Dermis lymphatic vessel endothelial cell (primary cell): ENCODE measurements around the gene PPIP5K1. TPM values are rescaled to one million over a fixed set of nuclear protein-coding genes. Genes with fewer than 3 reads are reported as not detected.

Experiments used
- total RNA-seq: library from RNA; depleted of rRNA; stranded (reverse); fragments of >200 nt; gene quantifications from 2 replicates; pipeline ENCODE4 v1.2.1, GENCODE V29; 2014

Gene PPIP5K1
- 7.4 and 12.8 TPM in 2 replicates for total RNA-seq

DNA sequence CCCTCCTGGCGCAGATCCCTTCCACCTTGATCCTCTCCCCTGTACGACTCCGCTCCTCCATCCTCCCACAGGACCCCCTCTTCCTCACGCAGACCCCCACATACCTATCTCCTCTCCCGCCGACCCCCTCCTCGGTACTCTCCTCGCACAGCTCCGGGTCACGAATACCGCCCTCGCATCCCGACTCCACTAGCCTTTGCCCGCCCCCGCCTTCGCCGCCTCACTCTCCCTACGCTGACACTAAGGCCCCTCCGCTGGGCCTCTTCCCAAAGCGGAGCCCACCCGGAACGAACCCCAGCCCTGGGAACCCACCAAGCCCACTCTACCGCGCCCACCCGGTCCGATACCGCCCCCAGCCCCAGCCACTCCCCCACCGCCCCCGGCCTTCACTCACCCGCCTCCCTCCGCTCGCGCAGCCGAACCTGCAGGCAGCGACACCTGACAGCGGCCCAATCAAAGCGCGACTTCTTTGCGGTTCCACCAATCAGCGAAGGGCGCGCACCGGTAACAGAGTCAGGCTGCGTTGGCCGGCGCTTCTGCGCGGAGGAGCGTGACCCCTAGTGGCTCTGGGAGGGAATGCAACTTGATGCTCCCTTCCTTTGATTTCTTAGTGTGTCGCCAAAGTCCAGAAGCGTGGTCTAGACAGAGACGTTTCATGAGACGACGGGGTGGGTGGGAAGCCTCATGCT lies at the start of gene PPIP5K1:
TSS of gene PPIP5K1 (minus strand) at position 431 of the 689 bp plus-strand sequence. CDS start 5,704 bp downstream, outside the sequence.

DNA sequence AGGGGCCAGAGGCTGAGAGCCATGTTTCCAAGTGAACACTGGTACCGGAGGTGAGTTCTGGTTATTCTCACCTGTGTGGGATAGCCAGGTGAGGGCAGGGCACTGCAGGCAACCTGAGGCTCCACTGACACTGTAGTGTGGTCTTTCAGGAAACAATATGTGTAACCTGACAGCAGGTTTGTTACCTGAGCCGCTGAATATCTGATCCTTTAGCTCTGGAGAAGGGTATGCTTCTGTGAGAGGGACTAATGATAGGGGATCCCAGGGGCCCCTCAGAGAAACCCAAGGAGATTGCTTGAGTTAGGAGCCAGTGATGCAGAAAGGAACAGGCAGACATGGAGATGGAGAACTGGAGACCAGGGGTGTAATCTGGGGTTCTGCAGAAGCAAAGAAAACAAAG lies 28.7 kb upstream of the PPIP5K1 start, which contains the start of gene STRC:
TSS of gene STRC (minus strand) at position 101 of the 400 bp plus-strand sequence. CDS start at position 23, 78 bp downstream.

GRCh38 chr15:43593328-43594190 lies 3.6 kb upstream of the PPIP5K1 start, which contains the start of gene CKMT1B:
TSS of gene CKMT1B (plus strand) at chr15:43594027. CDS start at chr15:43594219, 192 bp downstream.

GRCh38 chr15:43517354-43518196 lies 72.4 kb downstream of the PPIP5K1 start, which contains the start of gene MAP1A:
TSS of gene MAP1A (plus strand) at chr15:43517608. CDS start at chr15:43521474, 3,866 bp downstream.

DNA sequence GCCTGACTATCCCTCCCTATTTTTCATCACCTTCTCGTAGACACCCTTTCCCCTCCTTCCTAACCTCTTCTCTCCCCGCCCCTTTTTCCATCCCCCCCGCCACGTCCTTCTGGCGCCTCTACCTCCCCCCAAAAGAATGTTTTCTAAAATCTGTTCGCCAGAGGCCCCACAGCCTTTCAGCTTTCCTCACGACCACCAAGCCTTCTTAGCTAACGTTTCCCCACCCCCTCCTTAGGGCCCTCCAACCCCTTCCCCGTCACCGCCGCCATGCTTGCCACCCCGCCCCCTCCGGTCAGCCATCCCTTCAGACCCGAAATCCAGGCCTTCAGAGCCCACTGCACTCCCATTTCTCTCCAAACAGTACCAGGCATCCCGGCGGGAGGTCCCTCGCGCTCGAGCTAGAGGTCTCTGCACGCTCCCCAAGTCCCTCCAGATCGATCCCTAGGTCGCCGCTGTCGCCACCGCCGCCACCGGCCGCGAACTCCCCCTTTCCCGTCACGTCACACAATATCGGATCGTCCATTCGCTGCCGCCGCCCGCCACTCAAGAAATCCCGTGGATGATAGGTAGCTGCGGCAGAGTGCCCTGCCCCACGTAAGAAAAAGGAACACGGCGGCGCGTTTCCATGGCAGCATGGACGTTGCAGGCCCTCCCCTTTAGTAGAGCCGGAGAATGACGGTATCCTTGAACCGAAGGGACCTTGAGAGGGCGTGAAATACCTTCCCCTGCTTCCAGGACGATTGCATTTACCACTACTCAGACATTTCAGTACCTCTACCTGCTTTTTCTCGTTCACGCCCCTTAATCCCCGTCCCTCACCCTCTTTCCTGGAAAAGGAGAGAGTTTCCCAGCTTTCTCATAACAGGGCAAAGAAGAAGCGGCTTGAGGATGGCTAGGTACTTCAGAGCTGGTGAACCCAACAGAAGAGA lies 97.1 kb downstream of the PPIP5K1 start, which contains the start of gene TP53BP1:
TSS of gene TP53BP1 (minus strand) at position 484 of the 929 bp plus-strand sequence. CDS start at position 371, 113 bp downstream.

Other genes starting within 250 kb of the PPIP5K1 start
- 19.7 and 20.2 TPM in 2 replicates for gene ZSCAN29, start 219.2 kb downstream of the PPIP5K1 start, total RNA-seq
- 9.2 and 9.5 TPM in 2 replicates for gene TUBGCP4, start 219.1 kb downstream of the PPIP5K1 start, total RNA-seq
- 48.9 and 64.7 TPM in 2 replicates for gene TP53BP1, start 97.1 kb downstream of the PPIP5K1 start, total RNA-seq
- 0.17 and 0.33 TPM in 2 replicates for gene MAP1A, start 72.6 kb downstream of the PPIP5K1 start, total RNA-seq
- not detected in 2 replicates for gene CKMT1B, start 3.8 kb upstream of the PPIP5K1 start, total RNA-seq
- gene STRC, start 28.6 kb upstream of the PPIP5K1 start, total RNA-seq = 0.09 TPM in 1 of 2 replicates, not detected in the other
- gene CATSPER2, start 58.6 kb upstream of the PPIP5K1 start, total RNA-seq = 0.33 and 0.95 TPM in 2 replicates
- gene CKMT1A, start 103.7 kb upstream of the PPIP5K1 start, total RNA-seq = not detected in 2 replicates
- 123 and 147 TPM in 2 replicates for gene PDIA3, start 156.2 kb upstream of the PPIP5K1 start, total RNA-seq
- gene ELL3, start 186.8 kb upstream of the PPIP5K1 start, total RNA-seq = 1.5 TPM in 2 replicates
- 214 and 359 TPM in 2 replicates for gene SERF2, start 202.1 kb upstream of the PPIP5K1 start, total RNA-seq
- gene SERINC4, start 210.0 kb upstream of the PPIP5K1 start, total RNA-seq = 0.11 TPM in 1 of 2 replicates, not detected in the other
- 4.9 and 5.4 TPM in 2 replicates for gene HYPK, start 210.4 kb upstream of the PPIP5K1 start, total RNA-seq
- gene MFAP1, start 234.5 kb upstream of the PPIP5K1 start, total RNA-seq = 18.3 and 22.8 TPM in 2 replicates
- 3.9 and 4.1 TPM in 2 replicates for gene WDR76, start 236.8 kb upstream of the PPIP5K1 start, total RNA-seq